T-helper 9 cell (primary cell): Measurements from ENCODE around the gene HES3.

Source experiments
- DNase-seq: peaks from one replicate; pipeline ENCODE4 v3.0.0-alpha.2; 2020

The HES3 gene

GRCh38 chr1:6246497-6247467, 2.8 kb downstream of the HES3 start:
- peak; percentile 82 for DNase-seq

DNA sequence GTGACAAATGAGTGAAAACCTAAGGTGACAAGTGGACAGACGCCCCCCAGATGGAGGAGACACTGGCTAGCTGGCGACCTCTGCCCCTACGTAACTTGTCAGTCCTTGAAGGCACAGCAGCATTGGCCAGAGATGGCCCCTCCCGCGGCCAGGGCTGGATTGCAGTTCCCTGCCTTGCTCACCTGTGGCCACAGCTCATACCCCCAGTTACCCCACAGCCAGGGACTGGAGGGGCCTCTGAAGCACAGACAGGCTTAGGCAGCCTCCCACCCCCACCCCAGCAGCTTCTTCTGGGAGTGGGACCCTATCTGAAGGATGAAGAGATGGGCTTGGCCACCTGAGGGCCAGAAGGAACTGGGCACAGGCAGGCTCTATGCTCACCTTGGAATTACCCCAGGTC, 3.7 kb downstream of the HES3 start:
- DNase-seq: no peak

- no peak for DNase-seq
Measured at GRCh38 chr1:6248161-6248776, 4.3 kb downstream of the HES3 start.

GRCh38 chr1:6248932-6249738, 5.2 kb downstream of the HES3 start:
- DNase-seq: no peak

GRCh38 chr1:6249739-6250689, 6.0 kb downstream of the HES3 start:
- DNase-seq: no peak

DNA sequence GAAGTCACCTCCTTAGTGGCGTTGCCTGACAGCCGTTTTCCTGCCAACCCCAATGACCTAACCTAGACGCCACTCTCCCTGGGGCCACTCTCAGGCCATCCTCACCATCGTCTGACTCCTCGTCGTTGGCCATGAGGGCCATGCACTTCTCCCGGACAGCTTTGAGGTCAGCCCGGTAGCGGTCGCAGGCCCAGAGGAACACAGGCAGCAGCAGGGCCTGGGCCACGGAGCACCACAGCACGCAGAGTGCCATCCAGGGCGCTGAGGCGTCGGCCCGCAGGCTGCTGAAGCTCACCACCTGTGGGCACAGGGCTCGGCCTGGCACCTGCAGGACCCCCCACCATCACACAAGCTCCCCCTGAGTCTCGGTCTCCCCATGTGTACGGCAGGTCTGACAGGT, 7.3 kb downstream of the HES3 start:
- DNase-seq: no peak

GRCh38 chr1:6251681-6252373, 7.8 kb downstream of the HES3 start:
- DNase-seq: no peak

DNA sequence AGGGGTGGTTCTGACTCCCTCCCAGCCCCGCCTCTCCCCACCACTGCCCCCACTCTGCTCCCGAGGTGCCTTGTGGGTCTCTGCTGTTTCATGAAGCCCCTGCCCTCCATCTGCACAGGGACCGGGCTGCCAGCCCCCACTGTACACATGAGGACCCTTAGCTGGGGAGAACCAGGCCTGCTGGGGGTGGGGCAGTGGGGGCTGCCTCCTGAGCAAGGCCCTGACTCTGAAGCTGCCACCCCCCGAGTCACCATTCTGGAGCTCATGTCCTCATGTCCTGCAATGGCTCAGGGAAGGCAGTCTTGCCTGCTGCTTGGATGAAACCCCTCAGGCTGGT, 8.4 kb downstream of the HES3 start:
- DNase-seq: no peak

DNA sequence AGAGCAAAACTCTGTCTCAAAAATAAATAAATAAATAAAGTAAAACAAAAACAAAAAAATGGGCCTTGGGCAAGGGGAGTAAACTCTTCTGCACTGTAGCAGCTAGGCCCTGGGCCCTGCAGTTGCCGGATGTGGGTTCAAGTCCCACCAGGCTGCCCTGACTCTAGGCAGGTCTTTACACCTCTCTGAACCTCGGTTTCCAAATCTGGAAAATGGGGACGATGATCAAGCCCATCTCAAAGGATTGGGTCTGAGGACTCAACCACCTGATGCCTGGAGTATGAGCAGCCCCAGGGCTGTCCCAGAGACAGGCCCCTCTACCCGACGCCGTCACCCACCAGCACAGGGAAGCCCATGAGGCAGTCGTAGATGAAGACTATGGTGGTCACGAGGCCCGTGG, 9.4 kb downstream of the HES3 start:
- DNase-seq: no peak

DNA sequence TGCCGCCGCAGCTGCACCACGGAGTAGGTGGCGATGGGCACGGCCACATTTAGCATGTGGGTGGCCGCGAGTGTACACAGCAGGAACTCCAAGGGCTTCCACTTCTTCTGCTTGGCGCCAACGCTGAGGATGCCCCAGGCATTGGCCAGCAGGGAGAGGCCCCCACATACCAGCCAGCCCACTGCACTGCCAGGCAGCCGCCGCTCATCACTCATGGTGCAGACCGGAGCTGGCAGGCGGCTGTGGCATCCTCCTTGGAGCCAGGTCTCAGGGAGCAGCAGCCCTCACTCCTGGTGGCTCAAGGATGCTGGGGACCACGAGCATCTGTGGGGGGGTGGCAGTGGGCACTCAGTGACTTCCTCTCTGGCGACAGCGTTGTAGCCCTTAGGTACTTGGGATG, 10.7 kb downstream of the HES3 start:
- DNase-seq: no peak

GRCh38 chr1:6256645-6257044, 12.7 kb downstream of the HES3 start:
- no peak for DNase-seq

DNA sequence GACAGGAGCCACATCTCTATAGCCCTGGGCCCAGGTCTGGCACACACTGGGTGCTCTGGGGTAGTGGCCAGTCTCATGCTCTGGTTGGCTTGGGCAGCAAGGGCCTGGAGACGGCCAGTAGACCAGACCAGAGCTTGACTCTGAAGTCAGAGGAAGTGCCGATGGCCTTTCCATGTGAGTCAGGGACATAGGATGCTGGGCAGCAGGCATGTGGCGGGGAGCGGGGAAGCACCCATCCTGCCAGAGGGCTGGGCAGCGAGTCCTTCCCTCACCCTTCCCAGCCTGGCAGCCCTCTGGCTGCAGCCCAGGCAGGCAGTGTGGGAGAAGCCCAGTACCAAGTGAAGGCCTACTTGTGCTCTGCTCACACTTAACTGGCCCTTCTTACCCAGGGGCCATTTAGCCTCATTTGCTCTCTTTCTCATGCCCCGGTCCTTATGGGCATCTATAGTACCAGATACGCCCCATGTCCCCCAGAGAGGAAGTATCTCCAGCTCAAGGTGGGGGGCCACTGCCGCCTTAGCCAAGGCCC, 13.6 kb downstream of the HES3 start:
- no peak for DNase-seq

- DNase-seq: no peak
Measured at GRCh38 chr1:6258675-6259074, 14.7 kb downstream of the HES3 start.

- peak; percentile 65 for DNase-seq
Measured at GRCh38 chr1:6259491-6260362, 15.7 kb downstream of the HES3 start.

DNA sequence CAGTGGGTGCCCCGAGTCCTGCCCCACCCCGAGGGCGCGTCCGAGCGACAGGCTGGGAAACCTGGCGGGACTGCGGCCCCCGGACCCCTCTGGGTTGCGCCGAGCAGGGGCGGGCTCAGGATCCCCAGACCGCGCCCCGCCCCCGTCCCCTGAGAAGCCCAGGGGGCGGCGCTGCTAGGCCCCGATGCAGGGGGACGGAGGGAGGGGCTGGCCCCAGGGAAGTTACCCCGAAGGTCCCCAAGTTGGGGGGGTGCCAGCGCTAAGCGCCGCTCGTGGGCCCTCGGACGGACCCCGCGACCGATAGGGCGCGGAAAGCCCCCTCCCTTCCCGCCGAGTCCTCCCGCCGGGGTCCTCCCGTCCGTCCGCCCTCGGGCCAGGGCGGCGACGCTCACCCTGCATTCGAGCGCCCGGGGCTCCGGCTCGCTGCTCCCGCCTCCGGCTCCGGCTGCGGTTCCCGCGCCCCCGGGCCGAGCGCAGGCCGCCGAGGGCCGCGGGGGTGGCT, 16.5 kb downstream of the HES3 start:
- DNase-seq: no peak

- DNase-seq: peak; percentile 22
Measured at GRCh38 chr1:6260961-6261614, 17.1 kb downstream of the HES3 start, which contains the start of gene GPR153. GPR153 (minus strand) TSS chr1:6261098; CDS start chr1:6254905, 6,193 bp downstream.

GRCh38 chr1:6261615-6261995, 17.6 kb downstream of the HES3 start:
- DNase-seq: no peak

- no peak for DNase-seq
Measured at GRCh38 chr1:6262555-6263420, 18.8 kb downstream of the HES3 start.
